Measurements from ENCODE around the gene SLC4A11. TPM values are rescaled to one million over a fixed set of nuclear protein-coding genes. Genes with fewer than 3 reads are reported as not detected.

The SLC4A11 gene
- total and polyA plus RNA-seq, 2 experiments from 2014 or later = 14.8 to 17.1 TPM

DNA sequence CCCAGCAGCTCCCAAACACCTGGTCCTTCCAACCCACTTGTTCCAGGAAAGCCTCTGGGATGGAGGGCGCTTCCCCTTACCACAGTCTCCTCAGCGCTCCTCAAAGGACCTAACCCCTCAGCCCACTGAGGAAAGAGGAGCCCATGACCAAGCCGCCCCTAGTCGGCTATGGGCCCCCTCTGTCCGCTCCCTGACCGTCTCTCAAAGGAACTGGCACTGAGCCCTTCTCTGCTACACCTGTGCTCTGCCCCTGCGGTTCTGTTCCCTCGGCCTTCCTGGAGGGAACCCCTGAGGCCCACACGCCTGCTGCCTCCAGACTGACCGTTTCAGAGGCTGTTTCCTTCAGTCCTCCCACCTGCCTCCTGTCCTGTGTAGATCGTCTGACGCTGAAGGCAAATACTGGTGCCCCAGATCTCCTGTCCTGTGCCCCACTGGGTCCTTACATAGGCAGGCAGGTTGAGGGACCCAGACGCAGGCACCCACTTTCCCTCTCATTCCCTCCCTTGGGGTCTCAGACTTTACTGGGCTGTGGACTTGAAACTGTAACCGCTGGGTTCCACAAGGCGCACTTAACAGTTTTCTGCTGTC, 1.9 kb upstream of the SLC4A11 start:
- Mint-ChIP-seq H3K36me3 (ENCODE audit: low read depth) (peaks cover 7% of the 10 kb centered on the region; the same call in 1 of the 3 replicates), H3K27me3 (ENCODE audit: insufficient read depth, low read depth, poor library complexity) (peaks cover 57% of the 10 kb centered on the region), H3K4me3 (peak overlapping the region; percentile 91), H3K27ac (no peak overlapping the region), H3K4me1 (peaks cover 19% of the 10 kb centered on the region), H3K9me3 (no peaks in the 10 kb centered on the region)
- Histone ChIP-seq H3K36me3 (ENCODE audit: insufficient read depth) (no peaks in the 10 kb centered on the region), H3K79me2 (replicated peaks; ENCODE audit: insufficient read depth) (no peaks in the 10 kb centered on the region), H3K27ac (ENCODE audit: low read depth) (no peak overlapping the region), H2AFZ (no peak overlapping the region), H3K9me2 (ENCODE audit: insufficient read depth) (no peaks in the 10 kb centered on the region), H3K27me3 (ENCODE audit: insufficient read depth) (peaks cover 46% of the 10 kb centered on the region), H3K4me1 (ENCODE audit: insufficient read depth) (no peaks in the 10 kb centered on the region; the same call in 1 of the 2 replicates), H3K4me3 (peak overlapping the region; percentile 96), H3F3A (replicated peaks; ENCODE audit: low read depth) (0 out of 2 replicates have a peak, but pooled peaks cover 6% of the 10 kb centered on the region), H3K4me2 (peak overlapping the region; percentile 96; the same call in 1 of the 2 replicates), H4K20me1 (replicated peaks; ENCODE audit: insufficient read depth) (no peaks in the 10 kb centered on the region; the same call in 1 of the 2 replicates)
- no peak for ATAC-seq
- DNase-seq (ENCODE audit: low spot score) = no peak
- TF ChIP-seq POLR2AphosphoS5 (IDR thresholded peaks at IDR 0.05; ENCODE audit: low read depth) (no peak), ZNF331 (CRISPR knock-in tag; IDR thresholded peaks at IDR 0.05; ENCODE audit: low read depth) (no peak), CREB1 (CRISPR knock-in tag; IDR thresholded peaks at IDR 0.05; ENCODE audit: low read depth) (no peak), ZNF462 (CRISPR knock-in tag; IDR thresholded peaks at IDR 0.05) (no peak), EZH2 (IDR thresholded peaks at IDR 0.05; ENCODE audit: low read depth, unreplicated experiment) (no peak)
- TF ChIP-seq, protein P1, sequence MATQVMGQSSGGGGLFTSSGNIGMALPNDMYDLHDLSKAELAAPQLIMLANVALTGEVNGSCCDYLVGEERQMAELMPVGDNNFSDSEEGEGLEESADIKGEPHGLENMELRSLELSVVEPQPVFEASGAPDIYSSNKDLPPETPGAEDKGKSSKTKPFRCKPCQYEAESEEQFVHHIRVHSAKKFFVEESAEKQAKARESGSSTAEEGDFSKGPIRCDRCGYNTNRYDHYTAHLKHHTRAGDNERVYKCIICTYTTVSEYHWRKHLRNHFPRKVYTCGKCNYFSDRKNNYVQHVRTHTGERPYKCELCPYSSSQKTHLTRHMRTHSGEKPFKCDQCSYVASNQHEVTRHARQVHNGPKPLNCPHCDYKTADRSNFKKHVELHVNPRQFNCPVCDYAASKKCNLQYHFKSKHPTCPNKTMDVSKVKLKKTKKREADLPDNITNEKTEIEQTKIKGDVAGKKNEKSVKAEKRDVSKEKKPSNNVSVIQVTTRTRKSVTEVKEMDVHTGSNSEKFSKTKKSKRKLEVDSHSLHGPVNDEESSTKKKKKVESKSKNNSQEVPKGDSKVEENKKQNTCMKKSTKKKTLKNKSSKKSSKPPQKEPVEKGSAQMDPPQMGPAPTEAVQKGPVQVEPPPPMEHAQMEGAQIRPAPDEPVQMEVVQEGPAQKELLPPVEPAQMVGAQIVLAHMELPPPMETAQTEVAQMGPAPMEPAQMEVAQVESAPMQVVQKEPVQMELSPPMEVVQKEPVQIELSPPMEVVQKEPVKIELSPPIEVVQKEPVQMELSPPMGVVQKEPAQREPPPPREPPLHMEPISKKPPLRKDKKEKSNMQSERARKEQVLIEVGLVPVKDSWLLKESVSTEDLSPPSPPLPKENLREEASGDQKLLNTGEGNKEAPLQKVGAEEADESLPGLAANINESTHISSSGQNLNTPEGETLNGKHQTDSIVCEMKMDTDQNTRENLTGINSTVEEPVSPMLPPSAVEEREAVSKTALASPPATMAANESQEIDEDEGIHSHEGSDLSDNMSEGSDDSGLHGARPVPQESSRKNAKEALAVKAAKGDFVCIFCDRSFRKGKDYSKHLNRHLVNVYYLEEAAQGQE (IDR thresholded peaks at IDR 0.05; ENCODE audit: unreplicated experiment) = no peak

Measured in GM23338 (cell line).